GM19099 (cell line): ENCODE results near the gene SLC25A47.

Experiments used
- POLR2A ChIP-seq: IDR thresholded peaks from 3 replicates; pipeline ENCODE4 v1.6.1; 2011; ENCODE audit warnings: low read depth; ENCODE audit not compliant: insufficient read length; ENCODE audit errors: extremely low read depth

The SLC25A47 gene

GRCh38 chr14:100327128-100327527, 4.0 kb downstream of the SLC25A47 start:
- no peak for TF ChIP-seq POLR2A

GRCh38 chr14:100328495-100329163, 5.5 kb downstream of the SLC25A47 start:
- TF ChIP-seq POLR2A = no peak

- no peak for TF ChIP-seq POLR2A
These were observed 6.3 kb downstream of the SLC25A47 start for GRCh38 chr14:100329233-100330006.

DNA sequence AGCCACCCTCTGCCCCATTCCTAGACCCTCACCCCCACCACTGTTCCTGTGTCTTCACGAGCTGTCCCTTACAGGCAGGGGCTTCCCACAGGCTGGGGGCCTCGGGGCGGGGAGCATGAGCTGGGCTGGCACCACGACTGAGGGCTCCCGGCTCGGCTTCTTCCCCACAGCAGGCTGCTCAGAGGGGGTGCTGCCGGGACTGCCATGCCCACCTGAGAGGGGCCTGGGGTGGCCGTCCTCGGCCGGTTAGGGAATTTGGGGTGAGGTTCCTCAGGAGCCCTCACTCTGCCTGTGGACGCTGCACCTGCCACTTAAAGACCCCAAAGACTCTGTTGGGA, 6.8 kb downstream of the SLC25A47 start:
- TF ChIP-seq POLR2A = no peak

GRCh38 chr14:100330388-100330931, 7.3 kb downstream of the SLC25A47 start:
- TF ChIP-seq POLR2A = no peak

- TF ChIP-seq POLR2A = no peak
These were observed 9.0 kb downstream of the SLC25A47 start for GRCh38 chr14:100332071-100332639.

DNA sequence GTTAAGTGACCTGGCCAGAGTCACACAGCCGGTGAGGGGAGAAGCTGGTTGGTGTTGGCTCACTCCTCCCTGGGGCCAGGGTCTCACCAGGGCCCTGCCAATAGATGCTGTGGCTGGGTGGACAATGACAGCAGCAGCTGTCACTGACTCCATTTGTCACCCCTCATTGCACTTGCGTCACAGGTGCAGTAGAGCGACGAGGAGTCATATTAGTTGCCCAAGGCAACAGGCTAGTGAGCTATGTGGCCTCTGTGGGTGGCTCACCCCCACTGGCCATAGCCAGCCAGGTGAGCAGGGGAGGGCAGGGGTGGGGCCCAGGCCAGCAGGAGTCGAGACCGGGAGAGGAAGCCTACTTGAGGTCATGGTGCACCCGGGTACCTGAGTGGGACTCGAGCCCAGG, 9.7 kb downstream of the SLC25A47 start:
- peak; percentile 22 for TF ChIP-seq POLR2A

DNA sequence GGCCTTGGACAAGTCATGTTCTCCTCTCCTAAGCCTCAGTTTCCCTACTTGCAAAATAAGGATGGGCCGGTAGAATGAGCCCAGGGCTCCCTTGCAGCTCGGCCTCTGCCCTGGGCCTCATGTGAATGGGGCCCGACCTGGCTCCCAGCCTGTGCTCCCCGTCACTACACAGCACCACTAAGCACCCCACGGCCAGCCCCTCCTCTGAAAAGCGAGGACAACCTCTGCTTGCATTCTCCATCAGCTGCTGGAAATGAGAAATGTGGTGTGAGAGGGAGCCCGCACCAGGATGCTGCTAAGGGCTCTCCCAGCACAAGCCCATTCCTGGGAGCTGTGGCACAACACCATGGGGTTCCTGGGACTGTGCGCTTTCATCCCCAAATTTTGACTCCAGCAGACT, 10.2 kb downstream of the SLC25A47 start:
- TF ChIP-seq POLR2A = no peak

DNA sequence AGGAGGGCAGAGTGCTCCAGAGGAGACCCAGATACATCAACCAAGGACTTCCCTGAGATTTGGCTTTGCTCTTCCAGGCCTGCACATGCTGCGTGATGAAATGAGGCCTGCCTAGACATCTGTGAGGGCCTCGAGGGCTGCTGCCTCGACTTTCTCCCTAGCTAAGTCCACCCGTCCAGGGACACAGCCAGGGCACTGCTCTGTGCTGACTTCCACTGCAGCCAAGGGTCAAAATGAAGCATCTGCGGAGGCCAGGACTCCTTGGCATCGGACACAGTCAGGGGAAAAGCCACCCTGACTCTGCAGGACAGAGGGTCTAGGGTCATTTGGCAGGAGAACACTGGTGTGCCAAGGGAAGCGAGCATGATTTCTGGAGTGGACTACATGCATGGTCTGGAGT, 10.7 kb downstream of the SLC25A47 start:
- peak; percentile 13 for TF ChIP-seq POLR2A

DNA sequence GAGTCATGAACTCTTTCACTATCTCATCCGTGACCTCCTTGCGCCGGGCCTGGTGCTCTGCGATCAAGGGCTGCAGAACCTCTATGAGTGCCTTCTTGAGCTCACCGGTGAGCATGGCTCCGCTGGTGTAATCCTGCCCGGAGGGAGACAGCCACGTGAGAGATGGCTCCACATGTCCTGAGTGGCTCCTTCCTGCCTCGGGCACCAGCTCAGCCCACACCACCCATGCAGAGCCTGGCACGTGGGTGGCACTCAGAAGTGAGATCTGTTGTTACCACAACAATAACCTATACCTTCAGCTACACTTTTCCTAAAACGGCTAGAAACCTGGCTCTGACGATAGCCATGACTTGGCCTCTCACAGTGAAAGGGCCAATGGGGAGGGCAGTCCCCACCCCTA, 11.8 kb downstream of the SLC25A47 start:
- no peak for TF ChIP-seq POLR2A

DNA sequence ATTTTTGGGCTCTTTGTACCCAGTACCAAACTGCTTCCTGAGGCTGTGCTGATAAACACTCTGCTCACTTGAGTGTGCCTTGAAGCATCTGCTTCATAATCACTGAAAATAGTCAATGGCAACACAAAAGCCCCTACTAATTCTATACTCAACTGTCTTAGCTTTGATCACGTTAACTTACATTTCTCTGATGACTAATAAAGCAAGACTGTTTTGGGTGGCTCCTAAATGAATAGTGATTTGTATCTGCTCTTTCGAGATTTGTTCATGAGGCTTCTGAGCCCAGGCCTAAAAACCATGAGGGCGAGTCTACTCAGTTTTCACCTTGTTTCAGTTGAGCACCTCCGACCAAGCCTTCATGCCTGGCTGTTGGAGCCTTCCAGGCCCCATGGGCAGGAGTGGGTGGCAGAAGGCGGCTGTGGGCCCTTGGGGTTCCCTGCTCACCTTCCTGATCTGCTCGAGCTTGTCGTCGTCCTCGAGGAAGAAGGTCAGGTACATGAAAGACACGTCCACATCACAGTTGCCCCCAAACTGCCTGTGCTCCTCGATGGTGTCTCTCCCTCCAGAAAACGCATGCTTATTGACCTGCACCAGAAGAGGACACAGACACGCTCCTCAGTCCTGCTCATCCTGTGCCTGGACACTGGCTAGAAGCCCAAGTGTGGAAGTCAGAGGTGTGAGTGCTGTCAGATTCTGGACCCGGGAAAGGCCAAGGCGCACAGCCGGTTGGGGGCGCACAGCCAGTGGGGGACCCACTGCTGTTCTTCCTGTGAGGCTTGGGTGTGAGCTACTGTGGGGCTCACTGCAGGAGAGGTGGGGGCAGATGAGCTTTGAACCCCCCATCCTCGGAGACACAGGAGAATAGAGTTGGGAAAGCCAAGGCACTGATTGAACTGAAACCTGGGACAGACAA, 13.7 kb downstream of the SLC25A47 start:
- TF ChIP-seq POLR2A = no peak

DNA sequence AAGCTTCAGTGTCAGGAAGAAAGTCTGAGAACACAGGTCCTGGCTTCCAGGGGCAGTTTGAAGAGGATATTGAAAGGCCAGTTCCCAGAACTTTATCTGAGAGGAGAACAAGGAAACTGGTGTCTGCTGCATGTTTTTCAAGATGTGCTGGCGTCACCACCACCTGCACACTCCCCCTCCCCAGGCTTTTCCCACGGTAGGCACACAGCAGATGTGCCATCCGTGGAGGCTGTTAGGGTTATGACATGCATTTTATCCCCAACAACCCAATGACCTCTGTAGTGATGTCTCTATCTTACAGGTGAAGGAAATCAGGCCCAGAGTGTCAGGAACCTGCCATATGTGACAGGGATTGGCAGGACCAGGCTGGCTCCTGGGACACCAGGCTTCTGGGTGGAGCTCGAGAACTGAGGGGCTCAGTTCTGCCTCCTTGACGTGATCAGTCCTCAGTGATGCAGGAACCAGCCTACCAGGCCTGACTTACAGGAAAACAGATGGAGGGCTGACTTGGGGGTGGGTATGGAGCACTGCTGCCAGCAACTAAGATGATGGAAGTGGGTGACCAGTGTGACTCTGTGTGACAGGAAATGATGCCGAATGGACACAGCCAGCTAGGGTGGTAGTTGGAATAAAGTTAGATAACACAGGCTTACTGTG, 16.8 kb downstream of the SLC25A47 start:
- no peak for TF ChIP-seq POLR2A

GRCh38 chr14:100340423-100340813, 17.3 kb downstream of the SLC25A47 start:
- no peak for TF ChIP-seq POLR2A

GRCh38 chr14:100341301-100342031, 18.3 kb downstream of the SLC25A47 start:
- TF ChIP-seq POLR2A = no peak
